GM18951 (cell line): ENCODE data around the gene MCC.
"Not testable (repeated sequence)": the region's sequence is repeated elsewhere in the genome, so short reads cannot be mapped to it uniquely, and the experiment has no call there.

Experiments
- POLR2A ChIP-seq: IDR thresholded peaks from 4 replicates; pipeline ENCODE4 v1.6.1; 2011; ENCODE audit warnings: mild to moderate bottlenecking; ENCODE audit not compliant: insufficient read length, insufficient read depth; ENCODE audit errors: extremely low read depth
- in situ Hi-C: fragments of 300-500 bp; cut with MboI; formaldehyde crosslinking; loops from one replicate; pipeline ENCODE4 v1.12.0; 2022; ENCODE audit warnings: low sequenced_read_pairs, mixed read lengths, inconsistent platforms; ENCODE audit not compliant: unreplicated experiment

Gene MCC

GRCh38 chr5:113081881-113082546 is 406.2 kb downstream of the MCC start:
- no peak for TF ChIP-seq POLR2A
- in situ Hi-C loops, result no loop called here

GRCh38 chr5:113081091-113081839 is 407.0 kb downstream of the MCC start:
- in situ Hi-C loops, result no loop called here

GRCh38 chr5:113076649-113077048 is 411.6 kb downstream of the MCC start:
- in situ Hi-C loops, result not testable (repeated sequence)

More at GRCh38 chr5:113081091-113081839, 407.0 kb downstream of the MCC start:
- TF ChIP-seq POLR2A, result no peak

- in situ Hi-C loops, result no loop called here
- TF ChIP-seq POLR2A, result no peak
These were observed 413.2 kb downstream of the MCC start for GRCh38 chr5:113075019-113075418.

- in situ Hi-C loops, result not testable (repeated sequence)
These were observed 414.6 kb downstream of the MCC start for GRCh38 chr5:113073629-113074034.

GRCh38 chr5:113071401-113071800 is 416.9 kb downstream of the MCC start:
- no peak for TF ChIP-seq POLR2A
- in situ Hi-C loops, result no loop called here

GRCh38 chr5:113070901-113071300 is 417.4 kb downstream of the MCC start:
- in situ Hi-C loops, result no loop called here
- no peak for TF ChIP-seq POLR2A

GRCh38 chr5:113068559-113068958 is 419.7 kb downstream of the MCC start:
- in situ Hi-C loops, result no loop called here
- TF ChIP-seq POLR2A, result no peak

GRCh38 chr5:113067635-113068344 is 420.5 kb downstream of the MCC start:
- TF ChIP-seq POLR2A, result no peak
- in situ Hi-C loops, result no loop called here

GRCh38 chr5:113065626-113066025 is 422.6 kb downstream of the MCC start:
- TF ChIP-seq POLR2A, result no peak
- in situ Hi-C loops, result no loop called here

GRCh38 chr5:113064806-113065205 is 423.4 kb downstream of the MCC start:
- no peak for TF ChIP-seq POLR2A
- in situ Hi-C loops, result no loop called here

GRCh38 chr5:113063927-113064326 is 424.3 kb downstream of the MCC start:
- TF ChIP-seq POLR2A, result no peak
- in situ Hi-C loops, result no loop called here

- TF ChIP-seq POLR2A, result no peak
- in situ Hi-C loops, result no loop called here
These were observed 425.3 kb downstream of the MCC start for GRCh38 chr5:113062869-113063508.
